Omental fat pad (tissue), 4 donors: Measurements from ENCODE around the gene RPS6KA4. TPM values are rescaled to one million over a fixed set of nuclear protein-coding genes. Genes with fewer than 3 reads are reported as not detected.

Experiments
- ATAC-seq: fragments of 150-250 bp; one replicate; pipeline ENCODE4 v1.9.1; 2016; ENCODE audit warnings: mild to moderate bottlenecking, moderate library complexity; ENCODE audit not compliant: low FRiP score
- DNase-seq: peaks from one replicate; pipeline ENCODE4 v3.0.0-alpha.2; 2019; ENCODE audit warnings: low spot score
- total RNA-seq, 4 donors: library from RNA; depleted of rRNA; stranded (reverse); fragments of >200 nt; gene quantifications; one replicate each; pipeline ENCODE4 v1.1.0, GENCODE V29; 2016
- TF ChIP-seq, protein P1 (sequence below), 3 donors: fragments of 450-650 bp; IDR thresholded peaks; one replicate each; pipeline ENCODE4 v1.5.1; 2016 to 2017; ENCODE audit warnings: antibody characterized with exemption in 3 of 3, mild to moderate bottlenecking in 3 of 3, moderate library complexity in 2 of 3

The RPS6KA4 gene
- total RNA-seq, 4 donors from 2014 or later: 15.7 to 64.2 (median 28.1) TPM

- ATAC-seq: peak; percentile 64
These were observed 25.2 kb downstream of the RPS6KA4 start for GRCh38 chr11:64384028-64384737.

DNA sequence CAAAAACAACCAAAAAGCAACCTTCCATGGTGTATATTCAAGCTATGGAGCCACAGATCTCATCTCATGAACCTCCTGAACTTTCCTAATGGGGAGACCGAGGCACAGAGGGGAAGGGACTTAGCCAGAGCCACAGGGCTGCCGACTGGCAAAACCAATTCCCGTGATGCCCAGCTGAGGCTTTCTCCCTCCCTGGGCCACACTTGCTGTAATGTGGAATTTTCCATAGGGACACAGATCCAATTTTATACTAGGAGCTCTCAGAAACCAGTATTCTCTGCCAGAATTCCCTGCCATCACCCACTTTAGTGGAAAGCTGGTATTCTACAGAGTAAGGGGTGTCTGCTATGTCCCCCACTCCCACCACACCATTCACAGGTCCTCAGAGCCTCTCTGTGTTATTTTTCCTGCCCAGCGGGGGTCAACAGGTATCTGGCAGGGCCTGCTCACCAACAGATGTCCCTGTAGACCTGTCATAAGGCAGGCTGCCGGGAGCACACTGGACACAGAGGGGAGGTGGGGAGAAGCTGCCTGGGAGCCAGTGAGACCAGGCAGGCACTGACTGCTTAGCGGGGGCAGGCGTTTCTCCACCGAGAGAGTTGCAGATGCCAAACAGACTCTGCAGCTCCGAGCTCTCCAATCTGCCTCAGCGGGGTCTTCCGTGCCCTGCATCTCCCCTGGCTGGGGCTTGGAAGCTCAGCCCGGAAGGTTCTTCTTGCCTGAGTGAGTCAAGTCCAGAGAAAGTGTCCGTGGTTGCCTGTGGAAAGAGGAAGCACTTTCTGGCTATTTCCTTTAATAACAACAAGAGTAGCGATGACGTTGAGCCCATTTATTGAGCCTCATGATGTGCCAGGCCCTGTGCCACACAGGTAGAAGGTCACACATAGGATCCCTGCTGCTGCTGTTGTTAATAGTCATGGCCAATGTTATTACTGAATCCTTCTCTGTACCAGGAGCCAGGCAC is 26.3 kb downstream of the RPS6KA4 start:
- ATAC-seq: no peak
- DNase-seq: no peak

More at GRCh38 chr11:64384028-64384737, 25.2 kb downstream of the RPS6KA4 start:
- no peak for DNase-seq
- TF ChIP-seq, protein P1, sequence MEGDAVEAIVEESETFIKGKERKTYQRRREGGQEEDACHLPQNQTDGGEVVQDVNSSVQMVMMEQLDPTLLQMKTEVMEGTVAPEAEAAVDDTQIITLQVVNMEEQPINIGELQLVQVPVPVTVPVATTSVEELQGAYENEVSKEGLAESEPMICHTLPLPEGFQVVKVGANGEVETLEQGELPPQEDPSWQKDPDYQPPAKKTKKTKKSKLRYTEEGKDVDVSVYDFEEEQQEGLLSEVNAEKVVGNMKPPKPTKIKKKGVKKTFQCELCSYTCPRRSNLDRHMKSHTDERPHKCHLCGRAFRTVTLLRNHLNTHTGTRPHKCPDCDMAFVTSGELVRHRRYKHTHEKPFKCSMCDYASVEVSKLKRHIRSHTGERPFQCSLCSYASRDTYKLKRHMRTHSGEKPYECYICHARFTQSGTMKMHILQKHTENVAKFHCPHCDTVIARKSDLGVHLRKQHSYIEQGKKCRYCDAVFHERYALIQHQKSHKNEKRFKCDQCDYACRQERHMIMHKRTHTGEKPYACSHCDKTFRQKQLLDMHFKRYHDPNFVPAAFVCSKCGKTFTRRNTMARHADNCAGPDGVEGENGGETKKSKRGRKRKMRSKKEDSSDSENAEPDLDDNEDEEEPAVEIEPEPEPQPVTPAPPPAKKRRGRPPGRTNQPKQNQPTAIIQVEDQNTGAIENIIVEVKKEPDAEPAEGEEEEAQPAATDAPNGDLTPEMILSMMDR (IDR thresholded peaks at IDR 0.05): no peak

GRCh38 chr11:64385945-64386704 is 27.2 kb downstream of the RPS6KA4 start:
- DNase-seq (no peak), ATAC-seq (no peak)
- TF ChIP-seq, protein P1 (IDR thresholded peaks at IDR 0.05): no peak

More for the DNA sequence above, 26.3 kb downstream of the RPS6KA4 start:
- TF ChIP-seq, protein P1 (IDR thresholded peaks at IDR 0.05): no peak

DNA sequence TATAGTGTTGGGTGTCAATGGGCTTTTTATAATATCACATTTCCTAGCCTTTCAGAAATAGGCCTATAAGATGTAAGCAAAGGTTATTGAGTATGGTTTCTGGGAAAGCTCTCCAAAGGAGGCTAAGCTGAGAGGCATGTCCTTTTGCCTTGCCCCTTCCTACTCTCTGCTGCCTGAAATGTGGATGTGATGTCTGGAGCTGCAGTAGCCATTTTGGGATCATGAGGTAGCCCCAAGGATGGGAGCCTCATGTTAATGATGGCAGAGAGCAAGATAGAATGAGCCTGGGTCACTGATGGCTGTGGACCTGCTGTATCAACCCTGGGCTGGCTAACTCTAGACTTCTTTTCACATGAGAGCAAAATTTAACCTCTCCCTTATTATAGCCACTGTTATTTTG is 29.0 kb downstream of the RPS6KA4 start:
- ATAC-seq: no peak
- TF ChIP-seq, protein P1 (IDR thresholded peaks at IDR 0.05): no peak
- DNase-seq: no peak

DNA sequence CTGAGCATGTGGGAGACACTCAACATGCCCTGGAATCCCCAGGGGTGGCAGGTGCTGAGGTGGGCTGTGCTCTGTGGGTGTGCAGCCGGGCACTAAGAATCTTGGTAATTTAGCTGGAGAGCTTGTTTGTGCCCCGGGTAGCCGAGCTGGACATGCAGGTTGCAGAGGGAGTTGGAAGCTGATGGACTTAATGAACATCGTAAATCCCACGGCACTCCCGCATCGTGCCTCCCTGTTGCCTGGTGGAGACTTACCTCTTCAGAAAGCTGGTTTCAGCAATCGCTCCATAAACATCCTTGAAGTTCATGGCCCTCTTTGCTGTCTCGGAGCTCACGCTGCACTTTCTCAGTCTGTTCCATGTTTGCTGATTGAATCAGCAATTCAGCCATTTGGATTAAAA is 29.9 kb downstream of the RPS6KA4 start:
- no peak for DNase-seq
- TF ChIP-seq, protein P1 (IDR thresholded peaks at IDR 0.05): no peak
- no peak for ATAC-seq

DNA sequence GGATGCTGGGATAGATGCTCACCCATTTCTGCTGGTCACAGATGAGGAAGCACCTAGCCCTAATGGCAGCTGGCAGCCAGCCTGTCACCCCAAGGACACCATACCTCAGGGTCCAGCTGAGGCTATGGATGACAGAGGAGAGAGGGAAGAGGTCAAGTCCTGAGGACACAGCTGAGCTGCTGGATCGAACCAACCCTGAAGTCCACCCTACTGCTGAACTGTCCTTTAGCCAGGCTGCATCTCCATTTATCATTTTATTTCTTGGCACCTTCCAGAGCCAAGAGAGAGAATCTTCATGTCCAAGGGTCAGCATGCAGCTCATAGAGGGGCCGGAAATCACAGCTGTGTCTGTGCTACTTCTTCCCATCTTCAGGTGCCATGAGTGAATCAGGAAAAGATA is 30.9 kb downstream of the RPS6KA4 start:
- TF ChIP-seq, protein P1 (IDR thresholded peaks at IDR 0.05): no peak
- ATAC-seq (no peak), DNase-seq (no peak)
